Glutamatergic neuron (in vitro differentiated cells): ENCODE results near the gene EN2. TPM values are rescaled to one million over a fixed set of nuclear protein-coding genes. Genes with fewer than 3 reads are reported as not detected.

Experiments
- DNase-seq: peaks from one replicate; pipeline ENCODE4 v3.0.0; 2022
- H3K27ac Mint-ChIP-seq: one replicate; pipeline ENCODE4 v1.8.0; 2020; ENCODE audit warnings: mild to moderate bottlenecking, mixed read lengths, inconsistent platforms; ENCODE audit not compliant: unreplicated experiment
- H3K27me3 Mint-ChIP-seq: one replicate; pipeline ENCODE4 v1.8.0; 2020; ENCODE audit warnings: mild to moderate bottlenecking, moderate library complexity, mixed read lengths, inconsistent platforms; ENCODE audit not compliant: unreplicated experiment
- H3K36me3 Mint-ChIP-seq: one replicate; pipeline ENCODE4 v1.8.0; 2020; ENCODE audit warnings: mild to moderate bottlenecking, mixed read lengths, inconsistent platforms; ENCODE audit not compliant: unreplicated experiment
- H3K4me1 Mint-ChIP-seq: one replicate; pipeline ENCODE4 v1.8.0; 2020; ENCODE audit warnings: mild to moderate bottlenecking, low read depth, mixed read lengths, inconsistent platforms; ENCODE audit not compliant: unreplicated experiment
- H3K4me3 Mint-ChIP-seq: one replicate; pipeline ENCODE4 v1.8.0; 2020; ENCODE audit warnings: mild to moderate bottlenecking, mixed read lengths, inconsistent platforms; ENCODE audit not compliant: unreplicated experiment
- H3K9me3 Mint-ChIP-seq: one replicate; pipeline ENCODE4 v1.8.0; 2020; ENCODE audit warnings: mild to moderate bottlenecking, moderate library complexity, mixed read lengths, inconsistent platforms; ENCODE audit not compliant: unreplicated experiment
- CTCF ChIP-seq: fragments of 200-600 bp; sonication (generic); IDR thresholded peaks from one replicate; pipeline ENCODE4 v1.5.0; 2021; ENCODE audit not compliant: partially characterized antibody, unreplicated experiment
- total RNA-seq: library from RNA; stranded (reverse); fragmentation: NEBNext Ultra II Directional; extraction: Animal tissue kit (Norgen Biotek cat#: 25700); gene quantifications from one replicate; pipeline ENCODE4 v1.2.1, GENCODE V29; 2021; ENCODE audit not compliant: unreplicated experiment

Gene EN2
- total RNA-seq, 1 donor from 2014 or later = 0.20 TPM

GRCh38 chr7:155505422-155505793, 47.5 kb downstream of the EN2 start:
- TF ChIP-seq CTCF = no peak
- Mint-ChIP-seq H3K27ac (no peak overlapping the region), H3K9me3 (peaks cover 16% of the 10 kb centered on the region), H3K36me3 (no peaks in the 10 kb centered on the region), H3K4me3 (no peak overlapping the region), H3K4me1 (peaks cover 8% of the 10 kb centered on the region), H3K27me3 (peaks cover 38% of the 10 kb centered on the region)
- DNase-seq = no peak

DNA sequence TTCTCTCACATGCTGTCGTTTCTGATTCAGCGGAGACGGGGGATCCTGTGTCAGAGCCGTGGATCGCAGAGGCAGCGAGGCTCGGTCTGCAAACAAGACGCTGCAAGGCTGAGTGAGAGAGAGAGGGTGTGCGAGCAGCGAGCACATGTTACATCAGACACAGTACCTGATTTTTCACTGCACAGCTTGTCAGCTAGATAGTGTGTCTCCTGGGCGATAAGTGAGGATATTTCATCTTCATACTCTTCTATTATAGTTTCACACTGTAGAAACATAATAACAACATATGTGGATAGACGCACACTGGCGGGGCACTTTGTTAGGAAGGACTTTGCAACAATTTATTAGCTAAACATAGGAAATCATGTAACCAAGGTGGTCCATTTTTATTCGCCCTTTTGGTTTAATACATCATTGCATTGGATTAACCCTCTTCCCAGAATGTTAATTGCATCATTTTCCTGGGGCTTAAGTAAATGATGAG, 49.0 kb downstream of the EN2 start:
- H3K36me3 Mint-ChIP-seq = no peaks in the 10 kb centered on the region
- DNase-seq = peak; percentile 62

GRCh38 chr7:155507576-155507975, 49.6 kb downstream of the EN2 start:
- Mint-ChIP-seq H3K36me3 (no peaks in the 10 kb centered on the region), H3K4me1 (peaks cover 8% of the 10 kb centered on the region)
- no peak for DNase-seq

More for the DNA sequence above, 49.0 kb downstream of the EN2 start:
- no peak overlapping the region for H3K27ac Mint-ChIP-seq
- peaks cover 40% of the 10 kb centered on the region for H3K27me3 Mint-ChIP-seq
- peaks cover 8% of the 10 kb centered on the region for H3K4me1 Mint-ChIP-seq
- peaks cover 18% of the 10 kb centered on the region for H3K9me3 Mint-ChIP-seq
- TF ChIP-seq CTCF = no peak
- H3K4me3 Mint-ChIP-seq = peak overlapping the region; percentile 55

GRCh38 chr7:155508376-155509358, 50.7 kb downstream of the EN2 start:
- H3K36me3 Mint-ChIP-seq = no peaks in the 10 kb centered on the region
- peaks cover 18% of the 10 kb centered on the region for H3K9me3 Mint-ChIP-seq
- no peak for DNase-seq
- H3K4me1 Mint-ChIP-seq = peaks cover 8% of the 10 kb centered on the region
- peak overlapping the region; percentile 79 for H3K4me3 Mint-ChIP-seq
- TF ChIP-seq CTCF = no peak
- H3K27ac Mint-ChIP-seq = no peak overlapping the region
- peaks cover 38% of the 10 kb centered on the region for H3K27me3 Mint-ChIP-seq

More at GRCh38 chr7:155507576-155507975, 49.6 kb downstream of the EN2 start:
- H3K4me3 Mint-ChIP-seq = no peak overlapping the region
- no peak overlapping the region for H3K27ac Mint-ChIP-seq
- H3K9me3 Mint-ChIP-seq = peaks cover 18% of the 10 kb centered on the region
- TF ChIP-seq CTCF = no peak
- H3K27me3 Mint-ChIP-seq = peaks cover 40% of the 10 kb centered on the region

- H3K36me3 Mint-ChIP-seq = no peaks in the 10 kb centered on the region
- TF ChIP-seq CTCF = no peak
- peaks cover 8% of the 10 kb centered on the region for H3K4me1 Mint-ChIP-seq
- DNase-seq = no peak
- H3K27ac Mint-ChIP-seq = no peak overlapping the region
- H3K27me3 Mint-ChIP-seq = peaks cover 36% of the 10 kb centered on the region
- peaks cover 18% of the 10 kb centered on the region for H3K9me3 Mint-ChIP-seq
- peak overlapping the region; percentile 79 for H3K4me3 Mint-ChIP-seq
Observed at GRCh38 chr7:155509359-155509724, 51.4 kb downstream of the EN2 start.
